GM13976 (cell line): Measurements from ENCODE around the gene SPSB4.
"Not testable (repeated sequence)": the region's sequence is repeated elsewhere in the genome, so short reads cannot be mapped to it uniquely, and the experiment has no call there.

Experiments used
- DNase-seq: peaks from one replicate; pipeline ENCODE4 v3.0.0; 2012; ENCODE audit warnings: low spot score
- CTCF ChIP-seq: IDR thresholded peaks from 2 replicates; pipeline ENCODE4 v1.5.1; 2012; ENCODE audit warnings: borderline replicate concordance, mild to moderate bottlenecking; ENCODE audit not compliant: insufficient read depth; ENCODE audit errors: extremely low read depth, missing control alignments, control extremely low read depth
- in situ Hi-C: fragments of 300-500 bp; cut with MboI; formaldehyde crosslinking; loops from one replicate; pipeline ENCODE4 v1.12.0; 2022; ENCODE audit warnings: low sequenced_read_pairs, mixed read lengths, inconsistent platforms; ENCODE audit not compliant: unreplicated experiment

The SPSB4 gene

GRCh38 chr3:141106842-141107241, 55.7 kb downstream of the SPSB4 start:
- no peak for TF ChIP-seq CTCF
- in situ Hi-C loops = loop anchor here (25.0 kb wide), 1 partner anchor 195 kb away; no protein-coding TSS in a partner anchor
- no peak for DNase-seq

- in situ Hi-C loops = loop anchor here (25.0 kb wide), 1 partner anchor 196 kb away; no protein-coding TSS in a partner anchor
- no peak for TF ChIP-seq CTCF
- DNase-seq = no peak
Measured at GRCh38 chr3:141108039-141108438, 56.9 kb downstream of the SPSB4 start.

GRCh38 chr3:141109751-141110150, 58.6 kb downstream of the SPSB4 start:
- in situ Hi-C loops = loop anchor here (10.0 to 25.0 kb wide), 2 partner anchors 105 to 197 kb away; no protein-coding TSS in a partner anchor
- no peak for TF ChIP-seq CTCF
- no peak for DNase-seq

- in situ Hi-C loops = loop anchor here (10.0 to 25.0 kb wide), 2 partner anchors 106 to 198 kb away; no protein-coding TSS in a partner anchor
Measured at GRCh38 chr3:141110322-141110721, 59.2 kb downstream of the SPSB4 start.

GRCh38 chr3:141111364-141112155, 60.4 kb downstream of the SPSB4 start:
- in situ Hi-C loops = loop anchor here (10.0 to 25.0 kb wide), 2 partner anchors 107 to 199 kb away; no protein-coding TSS in a partner anchor
- TF ChIP-seq CTCF = no peak
- DNase-seq = no peak

More at GRCh38 chr3:141110322-141110721, 59.2 kb downstream of the SPSB4 start:
- no peak for DNase-seq
- no peak for TF ChIP-seq CTCF

- no peak for DNase-seq
- no peak for TF ChIP-seq CTCF
- in situ Hi-C loops = loop anchor here (10.0 to 25.0 kb wide), 2 partner anchors 108 to 200 kb away; no protein-coding TSS in a partner anchor
Measured at GRCh38 chr3:141112686-141113297, 61.6 kb downstream of the SPSB4 start.

- not testable (repeated sequence) for DNase-seq
- in situ Hi-C loops = loop anchor here (10.0 to 25.0 kb wide), 2 partner anchors 109 to 201 kb away; no protein-coding TSS in a partner anchor
Measured at GRCh38 chr3:141113680-141114079, 62.5 kb downstream of the SPSB4 start.
